IMR-90 (cell line): ENCODE measurements around the gene RPS6KA5. TPM values are rescaled to one million over a fixed set of nuclear protein-coding genes. Genes with fewer than 3 reads are reported as not detected.

Experiments
- ATAC-seq: fragments of 200-7000 bp; cut with Tn5 transposase; 2 replicates; pipeline ENCODE4 v1.9.1; 2020; ENCODE audit warnings: low read depth, mild to moderate bottlenecking, moderate library complexity
- BruUV-seq: library from RNA; stranded (reverse); fragments of 400-500 nt; replicated peaks from 2 replicates; lab custom pipeline; 2021; lab: Mats Ljungman, UMichigan
- CTCF ChIA-PET: fragments of 300-600 bp; formaldehyde crosslinking; extraction: SDS; loops from one replicate; lab custom pipeline; 2021; ENCODE audit warnings: antibody characterized with exemption; lab: Yijun Ruan, JAX
- POLR2A ChIA-PET: fragments of 300-600 bp; sonication (Branson Sonifier 250); formaldehyde crosslinking; loops from one replicate; lab custom pipeline; 2022; ENCODE audit warnings: antibody characterized with exemption; ENCODE audit not compliant: unreplicated experiment; lab: Charles Lee
- DNase-seq: peaks from one replicate; pipeline ENCODE4 v3.0.0; 2013
- H2AFZ ChIP-seq: replicated peaks from 2 replicates; pipeline ENCODE3; 2013; ENCODE audit warnings: low read length, mild to moderate bottlenecking; ENCODE audit not compliant: poor library complexity
- H2AK5ac ChIP-seq: 2 replicates; pipeline ENCODE4 v1.6.1; 2013; ENCODE audit warnings: low read depth, low read length, inconsistent platforms
- H2AK9ac ChIP-seq: replicated peaks from 2 replicates; pipeline ENCODE3; 2013; ENCODE audit warnings: mild to moderate bottlenecking, low read depth, low read length, moderate library complexity; ENCODE audit not compliant: poor library complexity
- H2BK120ac ChIP-seq: 2 replicates; pipeline ENCODE4 v1.6.1; 2013; ENCODE audit warnings: low read depth, low read length, inconsistent platforms
- H2BK15ac ChIP-seq: 3 replicates; pipeline ENCODE4 v1.6.1; 2013; ENCODE audit warnings: low read depth, low read length, inconsistent platforms
- H2BK20ac ChIP-seq: 2 replicates; pipeline ENCODE4 v1.6.1; 2013; ENCODE audit warnings: low read depth, mild to moderate bottlenecking, inconsistent platforms, low read length, moderate library complexity
- H2BK5ac ChIP-seq: 2 replicates; pipeline ENCODE4 v1.6.1; 2013; ENCODE audit warnings: mild to moderate bottlenecking, low read depth, low read length, inconsistent platforms; ENCODE audit not compliant: poor library complexity, severe bottlenecking
- H3K14ac ChIP-seq: replicated peaks from 2 replicates; pipeline ENCODE4 v1.6.1; 2013; ENCODE audit warnings: low read depth, low read length, inconsistent platforms
- H3K18ac ChIP-seq: 2 replicates; pipeline ENCODE4 v1.6.1; 2013; ENCODE audit warnings: low read depth, low read length, control low read depth
- H3K23ac ChIP-seq: 2 replicates; pipeline ENCODE4 v1.6.1; 2013; ENCODE audit warnings: low read depth, low read length, inconsistent platforms
- H3K27ac ChIP-seq: 2 replicates; pipeline ENCODE4 v1.5.1; 2013; ENCODE audit warnings: mild to moderate bottlenecking, control low read depth, low read length; ENCODE audit not compliant: insufficient read depth
- H3K27me3 ChIP-seq: 2 replicates; pipeline ENCODE4 v1.6.1; 2013; ENCODE audit warnings: low read length; ENCODE audit not compliant: control insufficient read depth, insufficient read depth
- H3K36me3 ChIP-seq: 2 replicates; pipeline ENCODE4 v1.6.1; 2013; ENCODE audit warnings: low read length, mixed read lengths; ENCODE audit not compliant: control insufficient read depth, insufficient read depth
- H3K4ac ChIP-seq: 2 replicates; pipeline ENCODE4 v1.6.1; 2013; ENCODE audit warnings: low read depth, low read length, inconsistent platforms
- H3K4me1 ChIP-seq: 2 replicates; pipeline ENCODE4 v1.6.1; 2013; ENCODE audit warnings: low read length, mixed read lengths; ENCODE audit not compliant: control insufficient read depth, insufficient read depth
- H3K4me2 ChIP-seq: 2 replicates; pipeline ENCODE4 v1.6.1; 2013; ENCODE audit warnings: low read depth, mild to moderate bottlenecking, control low read depth, low read length, moderate library complexity
- H3K4me3 ChIP-seq: 2 replicates; pipeline ENCODE4 v1.5.1; 2013; ENCODE audit warnings: low read depth, mild to moderate bottlenecking, control low read depth, low read length, moderate library complexity; ENCODE audit not compliant: insufficient read depth
- H3K56ac ChIP-seq: 2 replicates; pipeline ENCODE4 v1.6.1; 2013; ENCODE audit warnings: low read length, inconsistent platforms; ENCODE audit not compliant: insufficient read depth; ENCODE audit errors: extremely low read depth
- H3K79me1 ChIP-seq, 2 experiments: 2 replicates each; pipeline ENCODE4 v1.6.1; 2013; ENCODE audit warnings: low read length in 2 of 2, inconsistent platforms in 1 of 2, low read depth in 1 of 2
- H3K9ac ChIP-seq: 2 replicates; pipeline ENCODE4 v1.6.1; 2013; ENCODE audit warnings: low read depth, low read length, control low read depth
- H3K9me1 ChIP-seq: 2 replicates; pipeline ENCODE4 v1.6.1; 2013; ENCODE audit warnings: low read length, inconsistent platforms; ENCODE audit not compliant: insufficient read depth
- H3K9me3 ChIP-seq: 2 replicates; pipeline ENCODE4 v1.6.1; 2013; ENCODE audit warnings: low read length; ENCODE audit not compliant: control insufficient read depth, insufficient read depth
- H4K20me1 ChIP-seq: 2 replicates; pipeline ENCODE4 v1.6.1; 2013; ENCODE audit warnings: low read length, inconsistent platforms; ENCODE audit not compliant: insufficient read depth
- H4K5ac ChIP-seq: 2 replicates; pipeline ENCODE4 v1.6.1; 2013; ENCODE audit warnings: mild to moderate bottlenecking, low read depth, low read length, control low read depth
- H4K8ac ChIP-seq, 2 experiments: 2 replicates each; pipeline ENCODE4 v1.6.1; 2013; ENCODE audit warnings: low read depth in 2 of 2, low read length in 2 of 2, control low read depth in 1 of 2, inconsistent platforms in 1 of 2
- H4K91ac ChIP-seq: 2 replicates; pipeline ENCODE4 v1.6.1; 2013; ENCODE audit warnings: low read depth, low read length, inconsistent platforms; ENCODE audit not compliant: insufficient read depth
- BHLHE40 ChIP-seq: fragments of 150-350 bp; IDR thresholded peaks from 2 replicates; pipeline ENCODE4 v1.6.1; 2016; ENCODE audit warnings: mild to moderate bottlenecking, low read depth, low read length
- CEBPB ChIP-seq: IDR thresholded peaks from 2 replicates; pipeline ENCODE4 v1.6.1; 2012; ENCODE audit warnings: low read depth, low read length, improper control_type of control experiment
- CHD1 ChIP-seq: IDR thresholded peaks from 2 replicates; pipeline ENCODE4 v1.6.1; 2012; ENCODE audit warnings: low read depth, low read length, improper control_type of control experiment
- FOS ChIP-seq: fragments of 150-350 bp; IDR thresholded peaks from 2 replicates; pipeline ENCODE4 v1.6.1; 2016; ENCODE audit warnings: low read depth, low read length
- MAFK ChIP-seq: IDR thresholded peaks from 2 replicates; pipeline ENCODE4 v1.6.1; 2012; ENCODE audit warnings: low read depth, low read length, improper control_type of control experiment
- MAZ ChIP-seq: IDR thresholded peaks from 2 replicates; pipeline ENCODE4 v1.6.1; 2012; ENCODE audit warnings: low read depth, mild to moderate bottlenecking, low read length, improper control_type of control experiment, moderate library complexity, borderline replicate concordance
- RAD21 ChIP-seq: IDR thresholded peaks from 2 replicates; pipeline ENCODE4 v1.6.1; 2012; ENCODE audit warnings: low read length, improper control_type of control experiment
- RFX5 ChIP-seq: IDR thresholded peaks from 2 replicates; pipeline ENCODE4 v1.8.0; 2012; ENCODE audit warnings: low read depth, mild to moderate bottlenecking, low read length, moderate library complexity
- WGBS, 2 experiments: methylation state at CpG; one replicate each; pipeline versions ENCODE4 v1.1.5 to v1.1.7; 2013; ENCODE audit warnings: missing lambda C conversion rate in 2 of 2; ENCODE audit not compliant: insufficient read length in 1 of 2; ENCODE audit errors: extremely low coverage in 2 of 2; 5-methylcytosine and 5-hydroxymethylcytosine counted together
- dilution Hi-C: fragments of 300-500 bp; cut with HindIII; formaldehyde crosslinking; loops from one replicate; pipeline ENCODE4 v1.14.3; 2018; ENCODE audit warnings: low sequenced_read_pairs; ENCODE audit not compliant: unreplicated experiment
- in situ Hi-C: fragments of 300-500 bp; cut with MboI; formaldehyde crosslinking; loops from 3 replicates; pipeline ENCODE4 v1.14.3; 2019; ENCODE audit warnings: low sequenced_read_pairs, inconsistent platforms, mixed read lengths
- intact Hi-C: fragments of 100-400 bp; cut with micrococcal nuclease; formaldehyde crosslinking; loops from 2 replicates; pipeline ENCODE4 v1.10.0; 2022
- polyA plus RNA-seq, 3 experiments: library from polyadenylated mRNA; depleted of rRNA; stranded (reverse); fragments of >200 nt; gene quantifications; 2 replicates each; pipeline ENCODE4 v1.2.3, GENCODE V29; 2012; ENCODE audit warnings: low replicate concordance in 1 of 3
- total RNA-seq: library from RNA; depleted of rRNA; stranded (reverse); fragments of >200 nt; gene quantifications from 2 replicates; pipeline ENCODE4 v1.2.3, GENCODE V29; 2012
- TF ChIP-seq, protein P1 (sequence below): fragments of 150-350 bp; IDR thresholded peaks from 2 replicates; pipeline ENCODE4 v1.6.1; 2016; ENCODE audit warnings: low read depth, mild to moderate bottlenecking, low read length, moderate library complexity, borderline replicate concordance

RPS6KA5 gene
- total and polyA plus RNA-seq, 2 of the 4 experiments (the other 2 are of a cell fraction), result 0.36 TPM

- H2AFZ ChIP-seq, result no peak overlapping the region
- no peak overlapping the region for H2BK5ac ChIP-seq
- H2BK120ac ChIP-seq, result no peak overlapping the region
- no peak overlapping the region for H3K56ac ChIP-seq
- no peaks in the 10 kb centered on the region for H3K27me3 ChIP-seq
- no peaks in the 10 kb centered on the region for H3K79me1 ChIP-seq
- no peak overlapping the region for H3K4me2 ChIP-seq
- H3K14ac ChIP-seq, result no peak overlapping the region
- no peak overlapping the region for H3K4me3 ChIP-seq
- ATAC-seq (no peak), DNase-seq (no peak)
- dilution Hi-C loops, result no loop called here
- H3K4me1 ChIP-seq, result no peaks in the 10 kb centered on the region
- no peak overlapping the region for H3K23ac ChIP-seq
- H4K5ac ChIP-seq, result no peak overlapping the region
- POLR2A ChIA-PET, result no interaction called here
- H4K91ac ChIP-seq, result no peak overlapping the region
- in situ Hi-C loops, result no loop called here
- TF ChIP-seq MAFK, result no peak
- no peak for TF ChIP-seq MAZ
- TF ChIP-seq RFX5, result no peak
- no peak for TF ChIP-seq CHD1
- no peak for TF ChIP-seq RAD21
- no peak for TF ChIP-seq BHLHE40
- TF ChIP-seq FOS, result no peak
- TF ChIP-seq, protein P1, sequence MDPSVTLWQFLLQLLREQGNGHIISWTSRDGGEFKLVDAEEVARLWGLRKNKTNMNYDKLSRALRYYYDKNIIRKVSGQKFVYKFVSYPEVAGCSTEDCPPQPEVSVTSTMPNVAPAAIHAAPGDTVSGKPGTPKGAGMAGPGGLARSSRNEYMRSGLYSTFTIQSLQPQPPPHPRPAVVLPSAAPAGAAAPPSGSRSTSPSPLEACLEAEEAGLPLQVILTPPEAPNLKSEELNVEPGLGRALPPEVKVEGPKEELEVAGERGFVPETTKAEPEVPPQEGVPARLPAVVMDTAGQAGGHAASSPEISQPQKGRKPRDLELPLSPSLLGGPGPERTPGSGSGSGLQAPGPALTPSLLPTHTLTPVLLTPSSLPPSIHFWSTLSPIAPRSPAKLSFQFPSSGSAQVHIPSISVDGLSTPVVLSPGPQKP, result no peak
- no peak for TF ChIP-seq CEBPB
- no peaks in the 10 kb centered on the region for H3K9me3 ChIP-seq
- no TSS peak for BruUV-seq
- no peaks in the 10 kb centered on the region for H3K9me1 ChIP-seq
- no peak overlapping the region for H2BK15ac ChIP-seq
- no peak overlapping the region for H3K18ac ChIP-seq
- no peak overlapping the region for H3K27ac ChIP-seq
- no peak overlapping the region for H2AK5ac ChIP-seq
- WGBS, 2 experiments, result no CpG with 5 or more reads among the region's 1 CpG
- no peak overlapping the region for H3K9ac ChIP-seq
- no peak overlapping the region for H3K4ac ChIP-seq
- H2AK9ac ChIP-seq, result no peak overlapping the region
- no peaks in the 10 kb centered on the region for H3K36me3 ChIP-seq
- no peaks in the 10 kb centered on the region for H4K20me1 ChIP-seq
- H2BK20ac ChIP-seq, result no peak overlapping the region
- CTCF ChIA-PET, result no interaction called here
- intact Hi-C loops, result no loop called here
- H4K8ac ChIP-seq, result no peak overlapping the region
These were observed 63.5 kb downstream of the RPS6KA5 start for GRCh38 chr14:90996967-90997366.
